ENCODE results near the gene COLGALT1. TPM values are rescaled to one million over a fixed set of nuclear protein-coding genes. Genes with fewer than 3 reads are reported as not detected.

COLGALT1 gene
- total RNA-seq, 2 donors from 2014 or later: 28.3 to 30.8 TPM

- Histone ChIP-seq H3K27me3 (no peaks in the 10 kb centered on the region), H3K9me3 (peaks cover 0 to 15% of the 10 kb centered on the region in 2 donors), H3K36me3 (no peaks in the 10 kb centered on the region), H3K4me1 (peaks cover 0 to 8% of the 10 kb centered on the region in 2 donors), H3K4me3 (no peak overlapping the region), H3K27ac (no peak overlapping the region)
- no peak for TF ChIP-seq CTCF (IDR thresholded peaks at IDR 0.05)
- no peak for DNase-seq (ENCODE audit: low spot score)
Observed at GRCh38 chr19:17617807-17618192, 62.4 kb downstream of the COLGALT1 start.

DNA sequence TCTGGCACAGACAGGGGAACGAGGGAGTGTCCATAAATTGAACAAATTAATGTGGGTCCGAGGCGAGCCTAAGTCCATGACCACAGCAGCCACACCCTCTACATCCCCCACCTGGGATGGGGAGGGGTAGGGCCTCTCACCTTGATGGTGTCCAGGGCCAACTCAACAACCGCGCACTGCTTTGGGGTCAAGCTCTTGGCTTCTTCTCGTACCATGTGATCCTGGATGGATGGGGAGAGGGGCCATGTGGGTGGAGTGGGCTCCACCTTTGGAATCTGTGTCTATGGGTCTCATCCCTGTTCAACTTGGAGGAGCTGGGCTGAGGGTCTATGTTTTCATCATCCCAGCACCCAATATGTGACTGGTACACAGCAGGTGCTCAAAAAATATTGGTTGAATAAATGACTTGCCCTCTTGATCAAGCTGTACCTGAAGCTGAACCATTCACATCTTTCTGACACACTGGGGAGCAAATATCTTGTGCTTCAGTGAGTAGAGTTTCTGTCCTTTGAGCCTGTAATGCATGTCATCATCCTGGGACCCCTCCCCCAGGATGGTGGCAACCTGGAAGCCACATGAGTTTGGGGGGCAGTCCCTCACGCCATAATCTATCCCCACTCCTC is 62.9 kb downstream of the COLGALT1 start:
- no peak for DNase-seq (ENCODE audit: low spot score)
- Histone ChIP-seq H3K9me3 (peaks cover 0 to 15% of the 10 kb centered on the region in 2 donors), H3K36me3 (no peaks in the 10 kb centered on the region), H3K4me1 (peaks cover 0 to 8% of the 10 kb centered on the region in 2 donors), H3K27me3 (no peaks in the 10 kb centered on the region), H3K4me3 (no peak overlapping the region), H3K27ac (no peak overlapping the region)
- no peak for TF ChIP-seq CTCF (IDR thresholded peaks at IDR 0.05)

- Histone ChIP-seq H3K4me3 (no peak overlapping the region), H3K36me3 (no peaks in the 10 kb centered on the region), H3K9me3 (peaks cover 0 to 15% of the 10 kb centered on the region in 2 donors), H3K27me3 (no peaks in the 10 kb centered on the region), H3K27ac (no peak overlapping the region), H3K4me1 (peaks cover 0 to 8% of the 10 kb centered on the region in 2 donors)
- TF ChIP-seq CTCF (IDR thresholded peaks at IDR 0.05): no peak
- no peak for DNase-seq (ENCODE audit: low spot score)
Observed at GRCh38 chr19:17618936-17619335, 63.5 kb downstream of the COLGALT1 start.

DNA sequence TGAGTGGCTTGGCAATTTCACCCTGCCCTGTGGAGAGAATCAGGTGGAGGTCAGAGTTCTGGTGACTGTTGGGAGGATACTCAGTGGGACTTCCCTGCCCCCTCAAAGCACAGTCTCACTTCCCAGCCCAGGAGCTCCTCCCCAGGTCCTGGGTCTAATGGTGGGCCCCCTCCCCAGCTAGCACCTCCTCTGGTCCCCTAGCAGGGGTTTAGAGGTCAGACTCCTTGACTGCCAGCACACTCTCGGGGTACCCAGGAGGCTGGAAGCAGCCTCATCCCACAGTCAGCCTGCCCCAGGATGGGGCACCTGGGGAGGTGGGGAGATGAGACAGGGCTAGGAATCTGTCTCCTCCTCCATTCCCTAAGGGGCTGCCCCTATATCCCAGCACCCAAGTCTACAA is 65.2 kb downstream of the COLGALT1 start:
- Histone ChIP-seq H3K27ac (no peak overlapping the region), H3K4me1 (peaks cover 0 to 8% of the 10 kb centered on the region in 2 donors), H3K4me3 (no peak overlapping the region), H3K36me3 (no peaks in the 10 kb centered on the region), H3K9me3 (peaks cover 0 to 15% of the 10 kb centered on the region in 2 donors), H3K27me3 (no peaks in the 10 kb centered on the region)
- TF ChIP-seq CTCF (IDR thresholded peaks at IDR 0.05): no peak
- no peak for DNase-seq (ENCODE audit: low spot score)

DNA sequence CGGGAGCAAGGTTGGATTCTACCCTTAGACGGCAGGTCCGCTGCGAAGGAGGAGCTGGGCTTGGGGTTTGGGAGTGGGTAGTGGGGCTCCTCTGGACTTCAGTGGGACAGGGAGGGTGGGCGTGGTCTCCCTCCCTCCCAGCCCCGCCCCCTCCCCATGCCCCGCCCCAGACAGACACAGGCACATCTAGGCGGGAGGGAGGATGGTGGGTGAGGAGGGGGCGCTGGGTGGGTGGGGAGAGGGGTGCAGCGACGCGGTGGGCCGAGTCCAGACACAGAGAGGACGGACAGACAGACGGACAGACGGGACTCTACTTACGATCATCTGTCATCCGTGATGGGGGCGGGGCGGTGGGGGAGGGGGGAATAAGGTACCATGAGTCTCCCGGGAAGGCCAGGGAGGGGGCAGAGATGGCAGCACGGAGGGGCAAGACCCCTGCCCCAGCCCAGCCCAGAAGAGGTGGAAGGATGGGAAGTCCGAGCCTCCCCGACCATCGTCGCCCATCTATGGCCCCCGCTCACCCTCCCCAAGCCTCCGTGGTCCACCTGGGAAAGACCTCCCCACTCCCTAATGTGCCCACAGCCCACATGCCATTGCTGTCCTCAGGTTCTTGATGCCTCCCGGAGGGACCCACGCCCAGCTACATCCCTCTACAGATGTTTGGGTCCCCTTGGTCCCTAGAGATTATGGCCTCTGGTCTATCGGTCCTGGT is 67.9 kb downstream of the COLGALT1 start:
- Histone ChIP-seq H3K4me1 (no peaks in the 10 kb centered on the region), H3K4me3 (no peak overlapping the region), H3K27ac (no peak overlapping the region), H3K36me3 (no peaks in the 10 kb centered on the region), H3K9me3 (peaks cover 0 to 15% of the 10 kb centered on the region in 2 donors), H3K27me3 (no peaks in the 10 kb centered on the region)
- no peak for DNase-seq (ENCODE audit: low spot score)
- no peak for TF ChIP-seq CTCF (IDR thresholded peaks at IDR 0.05)
